Activated CD8-positive, alpha-beta T cell treated with anti-CD3 and anti-CD28 coated beads, Interleukin-2, amount 10 ng/mL, durations not matched to agents 7 days and 5 days (primary cell): ENCODE results near the gene COL28A1. TPM values are rescaled to one million over a fixed set of nuclear protein-coding genes. Genes with fewer than 3 reads are reported as not detected.

Source experiments
- ATAC-seq: fragments of 150-1000 bp; cut with Tn5 transposase; one replicate; pipeline ENCODE4 v1.10.0; 2021; ENCODE audit warnings: moderate library complexity
- CTCF ChIA-PET: fragments of 350-600 bp; sonication (Branson Sonifier 250); formaldehyde crosslinking; loops from one replicate; lab custom pipeline; 2021; ENCODE audit warnings: antibody characterized with exemption; lab: Charles Lee
- POLR2A ChIA-PET: fragments of 350-600 bp; sonication (Branson Sonifier 250); formaldehyde crosslinking; loops from one replicate; lab custom pipeline; 2021; ENCODE audit warnings: antibody characterized with exemption; lab: Charles Lee
- DNase-seq: peaks from one replicate; pipeline ENCODE4 v3.0.0-alpha.2; 2020
- H3K27ac Mint-ChIP-seq: one replicate; pipeline ENCODE4 v1.8.0; 2021; ENCODE audit warnings: mild to moderate bottlenecking, mixed read lengths
- H3K27me3 Mint-ChIP-seq: one replicate; pipeline ENCODE4 v1.8.0; 2021; ENCODE audit warnings: low read depth, mixed read lengths
- H3K36me3 Mint-ChIP-seq: one replicate; pipeline ENCODE4 v1.8.0; 2021; ENCODE audit warnings: low read depth, mixed read lengths
- H3K4me1 Mint-ChIP-seq: one replicate; pipeline ENCODE4 v1.8.0; 2021; ENCODE audit warnings: low read depth, mixed read lengths
- H3K4me3 Mint-ChIP-seq: one replicate; pipeline ENCODE4 v1.8.0; 2021; ENCODE audit warnings: mild to moderate bottlenecking, mixed read lengths
- H3K9me3 Mint-ChIP-seq: one replicate; pipeline ENCODE4 v1.8.0; 2022; ENCODE audit warnings: mixed read lengths; ENCODE audit not compliant: insufficient read depth
- total RNA-seq, 2 experiments: library from RNA; stranded (reverse); gene quantifications; one replicate each; pipeline ENCODE4 v1.2.3, GENCODE V29; 2021

Gene COL28A1
- total RNA-seq, 2 experiments from 2014 or later = not detected

- ATAC-seq (no peak), DNase-seq (no peak)
- Mint-ChIP-seq H3K27me3 (peaks cover 11% of the 10 kb centered on the region), H3K27ac (no peak overlapping the region), H3K4me1 (no peaks in the 10 kb centered on the region), H3K4me3 (no peak overlapping the region), H3K36me3 (no peaks in the 10 kb centered on the region), H3K9me3 (no peaks in the 10 kb centered on the region)
- POLR2A ChIA-PET = no interaction called here
- CTCF ChIA-PET = no interaction called here
Measured at GRCh38 chr7:7349156-7349555, 186.5 kb downstream of the COL28A1 start.

GRCh38 chr7:7347045-7347444, 188.6 kb downstream of the COL28A1 start:
- no peaks in the 10 kb centered on the region for H3K36me3 Mint-ChIP-seq
- H3K9me3 Mint-ChIP-seq = no peaks in the 10 kb centered on the region
- no peak overlapping the region for H3K4me3 Mint-ChIP-seq
- H3K4me1 Mint-ChIP-seq = no peaks in the 10 kb centered on the region
- H3K27me3 Mint-ChIP-seq = peaks cover 11% of the 10 kb centered on the region
- ChIA-PET CTCF (interaction anchor here (2.4 kb wide), 1 partner anchor 244 kb away, joined by 9 read pairs; no protein-coding TSS in a partner anchor), POLR2A (no interaction called here)
- no peak overlapping the region for H3K27ac Mint-ChIP-seq
- ATAC-seq (no peak), DNase-seq (no peak)

GRCh38 chr7:7344583-7344982, 191.1 kb downstream of the COL28A1 start:
- DNase-seq (no peak), ATAC-seq (no peak)
- Mint-ChIP-seq H3K4me1 (no peaks in the 10 kb centered on the region), H3K9me3 (no peaks in the 10 kb centered on the region), H3K27ac (no peak overlapping the region), H3K27me3 (peaks cover 11% of the 10 kb centered on the region), H3K36me3 (no peaks in the 10 kb centered on the region), H3K4me3 (no peak overlapping the region)
- POLR2A ChIA-PET = no interaction called here
- CTCF ChIA-PET = no interaction called here

DNA sequence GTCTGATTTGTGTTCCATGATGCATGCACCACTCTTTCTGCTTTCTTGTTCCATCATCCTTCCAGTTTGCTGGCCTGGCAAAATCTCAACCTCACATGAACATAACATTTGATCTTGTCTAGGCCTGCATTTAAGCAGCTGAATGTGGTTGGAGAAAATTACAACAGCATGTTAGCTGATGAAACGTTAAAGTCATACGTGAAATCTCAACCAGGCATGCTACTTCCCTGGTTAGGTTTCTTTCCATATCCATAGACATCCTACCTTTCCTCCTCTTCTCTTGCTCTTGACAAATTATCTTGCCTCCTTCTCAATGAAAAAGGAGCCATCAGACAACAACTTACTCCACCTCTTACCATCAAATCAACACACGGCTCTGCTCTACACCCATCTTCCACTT, 199.8 kb downstream of the COL28A1 start:
- no peaks in the 10 kb centered on the region for H3K4me1 Mint-ChIP-seq
- H3K9me3 Mint-ChIP-seq = no peaks in the 10 kb centered on the region
- H3K27ac Mint-ChIP-seq = no peak overlapping the region
- H3K36me3 Mint-ChIP-seq = no peaks in the 10 kb centered on the region
- ChIA-PET CTCF (no interaction called here), POLR2A (no interaction called here)
- no peak for DNase-seq
- ATAC-seq = no peak
- H3K4me3 Mint-ChIP-seq = no peak overlapping the region
- H3K27me3 Mint-ChIP-seq = no peaks in the 10 kb centered on the region

- Mint-ChIP-seq H3K27me3 (no peaks in the 10 kb centered on the region), H3K4me3 (no peak overlapping the region), H3K36me3 (no peaks in the 10 kb centered on the region), H3K4me1 (no peaks in the 10 kb centered on the region), H3K9me3 (no peaks in the 10 kb centered on the region), H3K27ac (no peak overlapping the region)
- no peak for DNase-seq
- no peak for ATAC-seq
- CTCF ChIA-PET = no interaction called here
- POLR2A ChIA-PET = no interaction called here
Measured at GRCh38 chr7:7335215-7335614, 200.5 kb downstream of the COL28A1 start.

DNA sequence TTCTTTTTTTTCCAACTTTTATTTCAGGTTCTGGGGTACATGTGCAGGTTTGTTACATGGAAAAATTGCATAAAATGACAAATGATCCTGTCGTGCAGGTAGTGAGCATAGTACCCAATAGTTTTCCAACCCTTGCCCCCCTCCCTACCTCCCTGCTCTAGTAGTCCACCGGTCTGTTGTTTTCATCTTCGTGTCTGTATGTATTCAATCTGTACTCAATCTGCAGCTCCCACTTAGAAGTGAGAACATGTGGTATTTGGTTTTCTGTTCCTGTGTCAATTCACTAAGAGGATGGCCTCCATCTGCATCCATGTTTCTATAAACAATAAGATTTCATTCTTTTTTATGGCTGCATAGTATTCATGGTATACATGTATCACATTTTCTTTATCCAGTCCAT, 202.1 kb downstream of the COL28A1 start:
- DNase-seq (no peak), ATAC-seq (no peak)
- Mint-ChIP-seq H3K27ac (no peak overlapping the region), H3K36me3 (no peaks in the 10 kb centered on the region), H3K9me3 (no peaks in the 10 kb centered on the region), H3K27me3 (no peaks in the 10 kb centered on the region), H3K4me1 (no peaks in the 10 kb centered on the region), H3K4me3 (no peak overlapping the region)
- POLR2A ChIA-PET = no interaction called here
- CTCF ChIA-PET = no interaction called here

- ChIA-PET POLR2A (no interaction called here), CTCF (no interaction called here)
- no peak for DNase-seq
- H3K9me3 Mint-ChIP-seq = no peaks in the 10 kb centered on the region
- H3K4me3 Mint-ChIP-seq = no peak overlapping the region
- H3K4me1 Mint-ChIP-seq = no peaks in the 10 kb centered on the region
- no peak overlapping the region for H3K27ac Mint-ChIP-seq
- no peaks in the 10 kb centered on the region for H3K36me3 Mint-ChIP-seq
- H3K27me3 Mint-ChIP-seq = peaks cover 3% of the 10 kb centered on the region
- ATAC-seq = no peak
Measured at GRCh38 chr7:7331523-7331922, 204.2 kb downstream of the COL28A1 start.

DNA sequence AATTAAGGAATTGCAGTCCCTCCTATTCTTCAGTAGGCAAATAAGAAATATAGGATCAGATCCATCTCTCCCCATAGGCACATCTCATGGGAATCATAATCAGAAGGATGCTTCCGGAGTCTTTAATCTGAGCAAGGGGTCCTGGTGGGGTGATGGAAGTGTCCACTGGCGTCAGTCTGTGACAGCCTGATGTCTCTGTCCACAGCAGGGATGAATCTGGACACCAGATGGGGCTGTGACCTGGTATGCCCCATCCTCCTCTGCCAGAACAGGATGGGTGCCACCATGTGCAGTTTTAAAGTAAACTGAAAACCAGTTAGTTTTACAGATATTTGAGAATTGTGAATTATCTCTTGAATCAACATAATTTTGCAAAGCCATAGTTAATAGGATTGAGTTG, 204.7 kb downstream of the COL28A1 start:
- Mint-ChIP-seq H3K36me3 (no peaks in the 10 kb centered on the region), H3K9me3 (no peaks in the 10 kb centered on the region), H3K27me3 (peaks cover 3% of the 10 kb centered on the region), H3K4me3 (no peak overlapping the region), H3K4me1 (no peaks in the 10 kb centered on the region), H3K27ac (no peak overlapping the region)
- POLR2A ChIA-PET = no interaction called here
- DNase-seq (no peak), ATAC-seq (no peak)
- CTCF ChIA-PET = no interaction called here

- no peak overlapping the region for H3K27ac Mint-ChIP-seq
- ChIA-PET CTCF (no interaction called here), POLR2A (no interaction called here)
- no peaks in the 10 kb centered on the region for H3K9me3 Mint-ChIP-seq
- DNase-seq = no peak
- H3K27me3 Mint-ChIP-seq = peaks cover 3% of the 10 kb centered on the region
- no peak overlapping the region for H3K4me3 Mint-ChIP-seq
- no peaks in the 10 kb centered on the region for H3K36me3 Mint-ChIP-seq
- H3K4me1 Mint-ChIP-seq = no peaks in the 10 kb centered on the region
- no peak for ATAC-seq
Measured at GRCh38 chr7:7329326-7329725, 206.3 kb downstream of the COL28A1 start.

GRCh38 chr7:7327423-7327822, 208.2 kb downstream of the COL28A1 start:
- Mint-ChIP-seq H3K4me3 (no peak overlapping the region), H3K36me3 (no peaks in the 10 kb centered on the region), H3K4me1 (no peaks in the 10 kb centered on the region), H3K27me3 (peaks cover 3% of the 10 kb centered on the region), H3K9me3 (no peaks in the 10 kb centered on the region), H3K27ac (no peak overlapping the region)
- DNase-seq = no peak
- CTCF ChIA-PET = no interaction called here
- ATAC-seq = no peak
- POLR2A ChIA-PET = no interaction called here

DNA sequence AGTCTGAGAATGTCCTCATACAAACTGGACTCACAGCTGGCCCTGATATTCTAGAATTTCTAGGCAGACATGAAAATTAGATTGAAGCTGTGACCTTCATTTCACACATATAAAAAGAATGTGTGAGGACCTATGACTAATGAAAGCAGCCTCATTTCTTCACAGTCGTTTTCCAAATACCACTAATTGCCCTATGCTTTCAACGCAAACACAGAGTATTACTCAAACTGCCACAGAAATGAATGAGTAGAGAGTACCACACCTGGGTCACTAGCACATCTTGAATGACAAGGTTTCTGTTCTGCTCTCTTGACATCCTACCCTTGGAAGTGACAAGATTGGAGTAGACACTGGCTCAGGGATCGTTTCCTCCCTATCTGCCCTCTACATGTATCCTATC, 211.0 kb downstream of the COL28A1 start:
- H3K27ac Mint-ChIP-seq = no peak overlapping the region
- no peak overlapping the region for H3K4me3 Mint-ChIP-seq
- ATAC-seq (no peak), DNase-seq (no peak)
- ChIA-PET POLR2A (no interaction called here), CTCF (no interaction called here)
- H3K4me1 Mint-ChIP-seq = no peaks in the 10 kb centered on the region
- peaks cover 3% of the 10 kb centered on the region for H3K27me3 Mint-ChIP-seq
- no peaks in the 10 kb centered on the region for H3K9me3 Mint-ChIP-seq
- H3K36me3 Mint-ChIP-seq = no peaks in the 10 kb centered on the region

- DNase-seq (no peak), ATAC-seq (no peak)
- H3K36me3 Mint-ChIP-seq = no peaks in the 10 kb centered on the region
- H3K9me3 Mint-ChIP-seq = no peaks in the 10 kb centered on the region
- H3K4me1 Mint-ChIP-seq = no peaks in the 10 kb centered on the region
- H3K4me3 Mint-ChIP-seq = no peak overlapping the region
- peaks cover 3% of the 10 kb centered on the region for H3K27me3 Mint-ChIP-seq
- ChIA-PET CTCF (no interaction called here), POLR2A (no interaction called here)
- no peak overlapping the region for H3K27ac Mint-ChIP-seq
Measured at GRCh38 chr7:7323921-7324320, 211.8 kb downstream of the COL28A1 start.

DNA sequence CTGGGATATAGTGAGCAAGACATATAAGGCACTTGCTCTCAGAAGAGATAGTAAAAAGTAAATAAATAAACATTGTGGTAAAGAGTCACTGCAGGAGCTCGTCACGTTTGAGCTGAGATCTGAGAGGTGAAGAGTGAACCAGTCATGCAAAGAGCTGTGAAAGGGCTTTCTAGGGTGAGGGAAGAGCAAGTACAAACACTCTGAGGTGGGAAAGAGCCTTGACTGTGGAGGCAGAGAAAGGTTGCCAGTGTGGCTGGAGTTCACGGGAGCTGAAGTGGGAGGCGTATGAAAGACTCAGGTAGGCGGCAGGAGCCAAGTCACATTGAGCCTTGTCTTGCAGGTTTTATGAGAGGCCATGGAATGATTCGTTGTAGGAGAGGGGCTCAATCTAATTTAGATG, 212.3 kb downstream of the COL28A1 start:
- Mint-ChIP-seq H3K9me3 (no peaks in the 10 kb centered on the region), H3K4me3 (no peak overlapping the region), H3K36me3 (no peaks in the 10 kb centered on the region), H3K4me1 (no peaks in the 10 kb centered on the region), H3K27me3 (peaks cover 3% of the 10 kb centered on the region), H3K27ac (no peak overlapping the region)
- POLR2A ChIA-PET = interaction anchor here (0.7 kb wide), 1 partner anchor 53 kb away, joined by 3 read pairs; no protein-coding TSS in a partner anchor
- ATAC-seq (no peak), DNase-seq (no peak)
- CTCF ChIA-PET = no interaction called here
